Right ventricle myocardium superior (tissue), 1 donor: ENCODE data around the gene LMF1. TPM values are rescaled to one million over a fixed set of nuclear protein-coding genes. Genes with fewer than 3 reads are reported as not detected.

Experiments
- ATAC-seq: fragments of 200-7000 bp; cut with Tn5 transposase; one replicate; pipeline ENCODE4 v1.9.1; 2020; ENCODE audit warnings: mild to moderate bottlenecking; ENCODE audit not compliant: poor library complexity
- DNase-seq: peaks from one replicate; pipeline ENCODE4 v3.0.0-alpha.2; 2020
- intact Hi-C: fragments of 100-400 bp; cut with DNase I; formaldehyde crosslinking; loops from one replicate; pipeline ENCODE4 v1.11.2; 2022
- total RNA-seq: library from RNA; stranded (reverse); fragmentation: NEBNext Ultra II Directional; extraction: Animal tissue kit (Norgen Biotek cat#: 25700); gene quantifications from one replicate; pipeline ENCODE4 v1.2.1, GENCODE V29; 2021
- donor health status: DM: no; HTN: yes; CAD: no; lungs with severe emphysema.

The LMF1 gene
- total RNA-seq, 1 donor from 2014 or later, result 5.6 TPM

- ATAC-seq (no peak), DNase-seq (no peak)
- intact Hi-C loops, result no loop called here
Measured at GRCh38 chr16:938752-939151, 32.0 kb downstream of the LMF1 start.

GRCh38 chr16:938136-938535 lies 32.6 kb downstream of the LMF1 start:
- ATAC-seq, result no peak
- intact Hi-C loops, result no loop called here
- no peak for DNase-seq

DNA sequence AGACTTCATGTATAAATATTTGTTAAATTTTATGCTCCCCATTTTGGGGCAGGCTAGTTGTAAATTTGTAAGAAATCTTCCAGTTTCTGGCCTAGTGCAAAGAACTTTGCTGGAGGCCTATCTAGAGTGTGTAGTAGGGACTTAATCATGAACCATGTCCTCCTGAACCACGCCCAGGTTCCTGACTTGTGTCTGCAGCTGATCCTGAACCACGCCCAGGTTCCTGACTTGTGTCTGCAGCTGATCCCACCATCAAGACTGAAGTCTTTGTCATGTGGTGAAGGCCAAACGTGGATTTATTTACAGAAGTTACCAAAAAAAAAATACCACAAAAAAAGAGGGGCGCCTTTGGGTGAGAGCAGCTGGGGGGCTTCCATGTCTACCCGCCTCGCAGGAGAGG lies 33.1 kb downstream of the LMF1 start:
- intact Hi-C loops, result no loop called here
- no peak for ATAC-seq
- DNase-seq, result no peak

DNA sequence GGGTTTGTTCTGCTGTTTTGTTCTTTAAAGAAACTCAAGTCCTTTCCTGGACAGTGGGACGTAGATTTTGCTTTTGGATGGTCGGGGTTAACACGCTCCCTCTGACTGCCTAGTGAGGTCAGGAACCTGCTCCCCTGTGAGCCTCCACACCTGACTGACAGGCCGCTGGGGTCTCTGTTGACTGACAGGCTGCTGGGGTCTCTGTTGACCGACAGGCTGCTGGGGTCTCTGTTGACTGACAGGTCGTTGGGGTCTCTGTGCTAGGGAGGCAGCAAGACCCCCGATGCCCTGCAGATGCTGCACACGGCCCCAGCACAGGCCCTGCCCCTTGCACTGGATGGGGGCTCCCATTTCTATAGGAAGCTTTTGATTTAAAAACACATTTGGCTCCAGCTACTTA lies 33.5 kb downstream of the LMF1 start:
- intact Hi-C loops, result no loop called here
- ATAC-seq (no peak), DNase-seq (no peak)

- intact Hi-C loops, result no loop called here
- ATAC-seq (no peak), DNase-seq (no peak)
Measured at GRCh38 chr16:935684-936083, 35.1 kb downstream of the LMF1 start.

DNA sequence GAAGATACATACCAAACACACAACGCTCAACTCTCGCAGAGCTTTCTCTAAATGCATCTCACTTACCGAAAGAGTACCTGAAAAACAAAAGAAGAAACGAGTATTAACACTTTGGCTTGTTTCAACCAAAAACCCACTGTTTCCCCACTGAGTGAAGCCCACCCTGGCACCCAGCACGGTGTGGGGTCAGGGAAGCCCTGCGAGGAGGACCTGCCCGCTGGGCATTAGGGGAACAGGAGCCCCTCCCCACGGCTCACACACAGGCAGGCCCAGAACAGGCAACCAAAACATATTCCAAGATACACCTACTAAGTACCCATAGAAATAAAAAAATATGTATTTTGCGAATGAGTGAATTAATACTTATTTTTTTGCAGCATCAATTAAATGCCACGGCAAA lies 36.6 kb downstream of the LMF1 start:
- intact Hi-C loops, result no loop called here
- DNase-seq, result no peak
- ATAC-seq, result no peak

- DNase-seq, result no peak
- no peak for ATAC-seq
- intact Hi-C loops, result no loop called here
Measured at GRCh38 chr16:933581-933980, 37.2 kb downstream of the LMF1 start.

GRCh38 chr16:932831-933330 lies 37.9 kb downstream of the LMF1 start:
- ATAC-seq (no peak), DNase-seq (no peak)
- intact Hi-C loops, result no loop called here

- ATAC-seq, result no peak
- intact Hi-C loops, result no loop called here
- no peak for DNase-seq
Measured at GRCh38 chr16:931626-932500, 38.9 kb downstream of the LMF1 start.

DNA sequence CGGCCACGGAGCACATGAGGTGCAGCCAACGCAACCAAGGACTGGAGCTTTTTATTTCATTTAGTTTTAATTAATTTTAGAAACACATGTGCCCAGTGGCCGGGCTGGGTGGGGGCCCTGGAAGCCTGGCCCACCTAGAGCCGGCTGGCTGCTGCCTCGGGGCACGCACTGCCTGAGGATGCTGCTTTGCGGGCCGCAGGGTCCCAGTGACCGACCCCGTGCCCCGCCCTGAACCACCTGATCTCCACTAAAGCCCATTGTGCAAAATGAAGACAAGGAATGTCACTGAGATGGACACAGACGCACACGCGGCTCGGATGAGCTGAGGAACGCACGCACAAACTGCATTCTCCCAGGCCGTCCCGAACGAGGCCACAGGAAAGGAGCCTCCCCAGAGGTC lies 39.6 kb downstream of the LMF1 start:
- DNase-seq, result no peak
- intact Hi-C loops, result no loop called here
- no peak for ATAC-seq

DNA sequence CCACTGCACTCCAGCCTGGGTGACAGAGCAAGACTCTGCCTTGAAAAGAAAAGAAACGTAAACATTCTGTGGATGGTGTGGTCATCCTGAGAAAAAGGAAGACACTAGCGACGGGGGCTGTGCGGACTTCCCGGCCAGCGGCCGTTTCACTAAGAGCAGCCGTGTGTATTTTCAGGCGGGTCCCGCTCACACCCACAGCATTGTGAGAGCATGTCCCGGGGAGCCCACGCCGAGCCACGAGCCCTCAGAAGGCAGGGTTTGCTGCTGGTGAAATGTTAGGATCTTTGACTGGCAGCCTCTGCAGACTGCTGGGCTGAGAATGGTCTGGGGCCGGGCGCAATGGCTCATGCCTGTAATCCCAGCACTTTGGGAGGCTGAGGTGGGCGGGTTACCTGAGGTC lies 40.3 kb downstream of the LMF1 start:
- DNase-seq, result no peak
- ATAC-seq, result no peak
- intact Hi-C loops, result no loop called here

- ATAC-seq (no peak), DNase-seq (no peak)
- intact Hi-C loops, result no loop called here
Measured at GRCh38 chr16:930076-930475, 40.7 kb downstream of the LMF1 start.

GRCh38 chr16:929227-930073 lies 41.3 kb downstream of the LMF1 start:
- intact Hi-C loops, result no loop called here
- no peak for ATAC-seq
- DNase-seq, result no peak

DNA sequence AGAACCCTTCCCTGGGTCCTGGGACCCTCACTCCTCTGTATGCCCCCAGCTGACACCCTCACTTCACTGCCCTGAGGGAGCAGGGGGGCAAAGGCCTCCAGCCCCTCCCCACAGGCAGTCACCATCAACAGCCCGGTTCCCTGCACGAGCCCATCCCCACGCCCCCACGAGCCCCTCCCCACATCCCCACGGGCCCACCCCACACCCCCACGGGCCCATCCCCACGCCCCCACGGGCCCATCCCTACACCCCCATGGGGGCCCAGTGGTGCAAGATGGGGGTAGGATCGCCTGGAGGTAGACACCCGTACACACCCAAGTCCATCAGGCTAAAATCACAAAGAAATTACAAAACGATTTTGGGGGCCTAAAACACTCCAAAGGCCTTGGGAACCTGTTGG lies 42.3 kb downstream of the LMF1 start:
- no peak for DNase-seq
- no peak for ATAC-seq
- intact Hi-C loops, result no loop called here

- no peak for DNase-seq
- intact Hi-C loops, result no loop called here
- no peak for ATAC-seq
Measured at GRCh38 chr16:927931-928330, 42.9 kb downstream of the LMF1 start.

GRCh38 chr16:927406-927805 lies 43.4 kb downstream of the LMF1 start:
- intact Hi-C loops, result no loop called here
- DNase-seq (no peak), ATAC-seq (no peak)

GRCh38 chr16:926715-927114 lies 44.1 kb downstream of the LMF1 start:
- DNase-seq (no peak), ATAC-seq (no peak)
- intact Hi-C loops, result no loop called here

- DNase-seq (no peak), ATAC-seq (no peak)
- intact Hi-C loops, result no loop called here
Measured at GRCh38 chr16:924806-925205, 46.0 kb downstream of the LMF1 start.

- ATAC-seq, result peak; percentile 51
Measured at GRCh38 chr16:924063-924462, 46.7 kb downstream of the LMF1 start.

GRCh38 chr16:923184-923583 lies 47.6 kb downstream of the LMF1 start:
- DNase-seq (no peak), ATAC-seq (no peak)
- intact Hi-C loops, result no loop called here

More at GRCh38 chr16:924063-924462, 46.7 kb downstream of the LMF1 start:
- no peak for DNase-seq
- intact Hi-C loops, result no loop called here
